Measurements from ENCODE around the gene TBX4.

Gene TBX4

GRCh38 chr17:61454381-61455323, 2.4 kb downstream of the TBX4 start:
- no peak for DNase-seq (ENCODE audit: low read depth in 2 of 2)

GRCh38 chr17:61455324-61456060, 3.3 kb downstream of the TBX4 start:
- no peak for DNase-seq (ENCODE audit: low read depth in 2 of 2)

GRCh38 chr17:61456061-61456681, 3.9 kb downstream of the TBX4 start:
- DNase-seq (ENCODE audit: low read depth in 2 of 2) = no peak

GRCh38 chr17:61456688-61457225, 4.5 kb downstream of the TBX4 start:
- DNase-seq (ENCODE audit: low read depth in 2 of 2) = no peak

- no peak for DNase-seq (ENCODE audit: low read depth in 2 of 2)
Measured at GRCh38 chr17:61457226-61457983, 5.2 kb downstream of the TBX4 start.

- DNase-seq (ENCODE audit: low read depth in 2 of 2) = no peak
Measured at GRCh38 chr17:61458000-61458399, 5.8 kb downstream of the TBX4 start.

- no peak for DNase-seq (ENCODE audit: low read depth in 2 of 2)
Measured at GRCh38 chr17:61458421-61459141, 6.4 kb downstream of the TBX4 start.

GRCh38 chr17:61459142-61459809, 7.1 kb downstream of the TBX4 start:
- no peak for DNase-seq (ENCODE audit: low read depth in 2 of 2)

GRCh38 chr17:61459939-61460718, 7.9 kb downstream of the TBX4 start:
- DNase-seq (ENCODE audit: low read depth in 2 of 2) = no peak

- no peak for DNase-seq (ENCODE audit: low read depth in 2 of 2)
Measured at GRCh38 chr17:61460796-61461585, 8.8 kb downstream of the TBX4 start.

- no peak for DNase-seq (ENCODE audit: low read depth in 2 of 2)
Measured at GRCh38 chr17:61461586-61461966, 9.4 kb downstream of the TBX4 start.

GRCh38 chr17:61461967-61462718, 9.9 kb downstream of the TBX4 start:
- no peak for DNase-seq (ENCODE audit: low read depth in 2 of 2)

GRCh38 chr17:61462719-61463315, 10.6 kb downstream of the TBX4 start:
- no peak for DNase-seq (ENCODE audit: low read depth in 2 of 2)

GRCh38 chr17:61463316-61464129, 11.3 kb downstream of the TBX4 start:
- no peak for DNase-seq (ENCODE audit: low read depth in 2 of 2)

- no peak for DNase-seq (ENCODE audit: low read depth in 2 of 2)
Measured at GRCh38 chr17:61464130-61464842, 12.1 kb downstream of the TBX4 start.

GRCh38 chr17:61464843-61465180, 12.6 kb downstream of the TBX4 start:
- DNase-seq (ENCODE audit: low read depth in 2 of 2) = no peak

Measured in stimulated activated CD8-positive, alpha-beta memory T cell treated with anti-CD3 and anti-CD28 coated beads, Interleukin-2, amount 100 ng/mL, for 1 hour (primary cell).